Stimulated activated memory B cell treated with anti-CD40 and anti-IgM and Interleukin-4, amounts not matched to agents 10 μg/mL and 1 μg/mL and 100 μg/mL, for 72 hours (primary cell): Measurements from ENCODE around the gene RFX3.

Source experiments
- ATAC-seq: fragments of 150-1000 bp; cut with Tn5 transposase; 2 replicates; pipeline ENCODE4 v1.10.0; 2021
- H3K27ac Mint-ChIP-seq: one replicate; pipeline ENCODE4 v1.8.0; 2022; ENCODE audit warnings: mild to moderate bottlenecking, mixed read lengths
- H3K27me3 Mint-ChIP-seq: one replicate; pipeline ENCODE4 v1.8.0; 2022; ENCODE audit warnings: mixed read lengths
- H3K36me3 Mint-ChIP-seq: one replicate; pipeline ENCODE4 v1.8.0; 2022; ENCODE audit warnings: mixed read lengths
- H3K4me1 Mint-ChIP-seq: one replicate; pipeline ENCODE4 v1.8.0; 2022; ENCODE audit warnings: mixed read lengths
- H3K4me3 Mint-ChIP-seq: one replicate; pipeline ENCODE4 v1.8.0; 2022; ENCODE audit warnings: mild to moderate bottlenecking, moderate library complexity, mixed read lengths
- H3K9me3 Mint-ChIP-seq: one replicate; pipeline ENCODE4 v1.8.0; 2022; ENCODE audit warnings: mixed read lengths

The RFX3 gene

GRCh38 chr9:3397766-3398165, 128.0 kb downstream of the RFX3 start:
- Mint-ChIP-seq H3K9me3 (no peaks in the 10 kb centered on the region), H3K4me1 (peaks cover 17% of the 10 kb centered on the region), H3K27me3 (no peaks in the 10 kb centered on the region), H3K27ac (peak overlapping the region; percentile 91), H3K36me3 (peaks cover 27% of the 10 kb centered on the region), H3K4me3 (peak overlapping the region; percentile 74)
- ATAC-seq, result no peak

- H3K27me3 Mint-ChIP-seq, result no peaks in the 10 kb centered on the region
- ATAC-seq, result no peak
- H3K27ac Mint-ChIP-seq, result no peak overlapping the region
- H3K9me3 Mint-ChIP-seq, result peaks cover 3% of the 10 kb centered on the region
- peaks cover 74% of the 10 kb centered on the region for H3K36me3 Mint-ChIP-seq
- no peak overlapping the region for H3K4me3 Mint-ChIP-seq
- H3K4me1 Mint-ChIP-seq, result peaks cover 10% of the 10 kb centered on the region
Observed at GRCh38 chr9:3391414-3391813, 134.4 kb downstream of the RFX3 start.

DNA sequence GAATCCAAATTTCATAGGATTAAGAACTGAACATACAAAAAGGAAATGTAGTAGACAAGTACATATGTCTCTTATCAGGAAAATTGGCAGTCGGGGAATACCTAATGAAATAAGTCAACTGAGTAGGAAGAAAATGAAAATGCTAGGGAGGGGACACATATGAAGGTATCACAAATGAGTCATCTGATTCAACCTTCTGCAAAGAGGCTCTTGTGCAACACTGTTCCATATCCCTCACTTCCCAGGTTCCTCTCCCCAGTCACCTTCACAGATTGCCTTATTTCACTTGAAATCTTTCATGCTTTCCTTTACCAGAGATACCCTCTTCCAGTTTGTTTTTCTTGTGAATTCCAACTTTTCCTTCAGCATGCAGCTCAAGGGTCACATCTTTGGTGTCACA, 139.0 kb downstream of the RFX3 start:
- ATAC-seq, result no peak
- H3K27ac Mint-ChIP-seq, result no peak overlapping the region
- no peak overlapping the region for H3K4me3 Mint-ChIP-seq
- peaks cover 17% of the 10 kb centered on the region for H3K4me1 Mint-ChIP-seq
- H3K9me3 Mint-ChIP-seq, result peaks cover 6% of the 10 kb centered on the region
- H3K36me3 Mint-ChIP-seq, result peaks cover 67% of the 10 kb centered on the region
- H3K27me3 Mint-ChIP-seq, result no peaks in the 10 kb centered on the region

DNA sequence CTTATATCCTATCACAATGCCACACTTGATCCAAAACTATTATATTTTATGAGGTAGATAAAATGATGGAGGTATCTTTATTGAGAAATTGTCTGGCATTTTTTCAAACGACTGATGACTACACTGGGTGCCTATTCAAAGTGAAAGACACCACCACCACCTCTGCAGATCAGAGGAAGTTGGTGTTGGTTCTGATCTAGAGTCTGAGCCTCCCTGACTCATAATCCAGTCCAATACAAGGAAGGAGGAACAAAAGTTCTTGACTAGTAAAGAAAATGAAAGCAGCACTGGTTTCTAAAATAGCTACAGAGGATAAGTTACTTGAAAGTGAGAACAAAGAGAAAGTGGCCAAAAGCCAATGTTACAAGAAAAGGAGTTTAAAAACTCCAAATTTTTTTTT, 139.9 kb downstream of the RFX3 start:
- peaks cover 58% of the 10 kb centered on the region for H3K36me3 Mint-ChIP-seq
- no peaks in the 10 kb centered on the region for H3K27me3 Mint-ChIP-seq
- ATAC-seq, result peak; percentile 84
- H3K27ac Mint-ChIP-seq, result no peak overlapping the region
- H3K9me3 Mint-ChIP-seq, result peaks cover 6% of the 10 kb centered on the region
- H3K4me1 Mint-ChIP-seq, result peaks cover 17% of the 10 kb centered on the region
- H3K4me3 Mint-ChIP-seq, result no peak overlapping the region

DNA sequence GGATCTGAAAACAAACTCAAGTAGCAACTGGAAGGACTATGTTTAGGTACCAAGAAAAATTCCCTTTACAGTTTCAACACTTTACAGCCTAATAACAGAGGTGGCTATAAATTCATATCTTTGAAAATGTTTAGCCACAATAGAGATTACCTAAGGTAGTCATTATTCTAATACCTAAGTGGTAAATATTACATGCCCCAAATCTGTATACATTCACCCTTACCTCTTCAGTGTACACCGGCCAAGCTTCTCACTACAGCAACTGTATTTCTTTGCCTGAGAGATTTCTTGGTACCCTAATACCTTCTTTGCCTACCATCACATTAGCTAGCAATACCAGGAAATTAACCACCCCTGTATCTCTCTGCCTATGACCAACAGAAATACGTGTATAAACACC, 154.0 kb downstream of the RFX3 start:
- peaks cover 14% of the 10 kb centered on the region for H3K36me3 Mint-ChIP-seq
- H3K27ac Mint-ChIP-seq, result no peak overlapping the region
- no peaks in the 10 kb centered on the region for H3K27me3 Mint-ChIP-seq
- H3K9me3 Mint-ChIP-seq, result no peaks in the 10 kb centered on the region
- ATAC-seq, result no peak
- H3K4me3 Mint-ChIP-seq, result no peak overlapping the region
- peaks cover 18% of the 10 kb centered on the region for H3K4me1 Mint-ChIP-seq

DNA sequence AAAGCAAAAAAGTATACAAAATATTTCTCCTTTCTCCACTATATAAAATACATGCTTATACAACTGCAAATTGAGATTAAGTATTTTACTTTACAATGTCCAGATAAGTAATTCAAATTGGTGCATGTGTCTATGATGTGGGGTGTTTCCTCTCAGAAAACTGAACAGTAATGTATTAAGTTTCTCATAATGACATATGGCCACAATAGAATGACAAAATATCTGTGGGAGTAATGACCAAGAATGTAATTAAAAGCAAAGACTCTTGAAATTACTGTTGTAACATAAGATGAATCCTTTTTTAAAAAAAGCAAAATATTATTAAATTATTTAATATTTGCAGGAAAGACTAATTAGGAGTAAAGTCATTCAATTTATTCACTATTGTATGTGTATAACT, 155.1 kb downstream of the RFX3 start:
- no peak for ATAC-seq
- H3K27ac Mint-ChIP-seq, result no peak overlapping the region
- no peaks in the 10 kb centered on the region for H3K27me3 Mint-ChIP-seq
- H3K4me3 Mint-ChIP-seq, result no peak overlapping the region
- H3K4me1 Mint-ChIP-seq, result peaks cover 24% of the 10 kb centered on the region
- peaks cover 14% of the 10 kb centered on the region for H3K36me3 Mint-ChIP-seq
- no peaks in the 10 kb centered on the region for H3K9me3 Mint-ChIP-seq

DNA sequence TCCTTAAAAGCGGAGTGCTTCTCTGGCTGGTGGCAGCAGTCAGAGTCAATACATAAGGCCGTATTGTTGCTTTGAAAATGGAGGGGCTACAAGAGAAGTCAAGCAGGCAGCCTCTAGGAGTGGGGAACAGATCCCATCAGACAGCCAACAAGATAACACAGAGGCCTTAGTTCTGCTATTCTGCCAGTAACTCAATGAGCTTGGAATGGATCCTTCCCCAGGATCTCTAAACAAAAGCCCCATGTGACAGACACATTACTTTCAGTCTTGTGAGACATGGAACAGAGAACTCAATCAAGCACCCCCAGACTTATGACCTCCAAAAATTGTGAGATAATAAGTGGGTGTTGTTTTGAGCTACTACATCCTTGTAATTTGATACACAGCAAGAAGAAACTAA, 158.6 kb downstream of the RFX3 start:
- no peaks in the 10 kb centered on the region for H3K27me3 Mint-ChIP-seq
- no peak overlapping the region for H3K27ac Mint-ChIP-seq
- H3K4me3 Mint-ChIP-seq, result no peak overlapping the region
- ATAC-seq, result no peak
- no peaks in the 10 kb centered on the region for H3K9me3 Mint-ChIP-seq
- peaks cover 20% of the 10 kb centered on the region for H3K4me1 Mint-ChIP-seq
- H3K36me3 Mint-ChIP-seq, result peaks cover 5% of the 10 kb centered on the region

- peaks cover 4% of the 10 kb centered on the region for H3K9me3 Mint-ChIP-seq
- ATAC-seq, result no peak
- H3K27me3 Mint-ChIP-seq, result no peaks in the 10 kb centered on the region
- H3K4me3 Mint-ChIP-seq, result no peak overlapping the region
- peaks cover 23% of the 10 kb centered on the region for H3K4me1 Mint-ChIP-seq
- H3K27ac Mint-ChIP-seq, result no peak overlapping the region
- peaks cover 20% of the 10 kb centered on the region for H3K36me3 Mint-ChIP-seq
Observed at GRCh38 chr9:3361689-3362392, 164.0 kb downstream of the RFX3 start.

- Mint-ChIP-seq H3K36me3 (peaks cover 20% of the 10 kb centered on the region), H3K4me3 (no peak overlapping the region), H3K27ac (no peak overlapping the region)
Observed at GRCh38 chr9:3361116-3361515, 164.7 kb downstream of the RFX3 start.

GRCh38 chr9:3360245-3360644, 165.6 kb downstream of the RFX3 start:
- no peak overlapping the region for H3K27ac Mint-ChIP-seq
- H3K9me3 Mint-ChIP-seq, result peaks cover 4% of the 10 kb centered on the region
- no peak overlapping the region for H3K4me3 Mint-ChIP-seq
- H3K36me3 Mint-ChIP-seq, result peaks cover 20% of the 10 kb centered on the region
- peaks cover 17% of the 10 kb centered on the region for H3K4me1 Mint-ChIP-seq
- H3K27me3 Mint-ChIP-seq, result no peaks in the 10 kb centered on the region
- no peak for ATAC-seq

More at GRCh38 chr9:3361116-3361515, 164.7 kb downstream of the RFX3 start:
- peaks cover 4% of the 10 kb centered on the region for H3K9me3 Mint-ChIP-seq
- peaks cover 17% of the 10 kb centered on the region for H3K4me1 Mint-ChIP-seq
- no peak for ATAC-seq
- H3K27me3 Mint-ChIP-seq, result no peaks in the 10 kb centered on the region

DNA sequence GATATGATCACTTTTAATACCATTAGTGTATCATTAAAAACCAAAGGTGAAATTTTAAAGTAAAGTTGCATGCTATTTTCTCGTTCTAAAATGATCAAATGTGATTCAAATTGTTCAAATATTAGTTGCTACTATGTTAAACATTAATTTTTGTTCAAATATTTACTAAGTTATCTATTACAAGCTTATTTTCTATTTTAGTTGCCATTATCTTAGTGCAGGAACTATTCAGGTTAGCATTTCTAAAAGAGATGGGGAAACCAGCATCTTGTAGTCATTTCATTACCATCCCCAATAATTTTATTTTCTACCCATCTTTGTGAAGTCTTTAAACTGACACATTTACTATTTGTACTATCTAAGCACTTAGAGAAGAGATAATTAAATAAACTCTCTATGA, 166.0 kb downstream of the RFX3 start:
- no peaks in the 10 kb centered on the region for H3K27me3 Mint-ChIP-seq
- H3K36me3 Mint-ChIP-seq, result peaks cover 23% of the 10 kb centered on the region
- H3K4me1 Mint-ChIP-seq, result peaks cover 17% of the 10 kb centered on the region
- no peak for ATAC-seq
- H3K27ac Mint-ChIP-seq, result no peak overlapping the region
- peaks cover 4% of the 10 kb centered on the region for H3K9me3 Mint-ChIP-seq
- no peak overlapping the region for H3K4me3 Mint-ChIP-seq

- H3K4me3 Mint-ChIP-seq, result no peak overlapping the region
- peaks cover 5% of the 10 kb centered on the region for H3K9me3 Mint-ChIP-seq
- no peaks in the 10 kb centered on the region for H3K27me3 Mint-ChIP-seq
- peaks cover 29% of the 10 kb centered on the region for H3K36me3 Mint-ChIP-seq
- peaks cover 17% of the 10 kb centered on the region for H3K4me1 Mint-ChIP-seq
- H3K27ac Mint-ChIP-seq, result no peak overlapping the region
- no peak for ATAC-seq
Observed at GRCh38 chr9:3359048-3359692, 166.6 kb downstream of the RFX3 start.

DNA sequence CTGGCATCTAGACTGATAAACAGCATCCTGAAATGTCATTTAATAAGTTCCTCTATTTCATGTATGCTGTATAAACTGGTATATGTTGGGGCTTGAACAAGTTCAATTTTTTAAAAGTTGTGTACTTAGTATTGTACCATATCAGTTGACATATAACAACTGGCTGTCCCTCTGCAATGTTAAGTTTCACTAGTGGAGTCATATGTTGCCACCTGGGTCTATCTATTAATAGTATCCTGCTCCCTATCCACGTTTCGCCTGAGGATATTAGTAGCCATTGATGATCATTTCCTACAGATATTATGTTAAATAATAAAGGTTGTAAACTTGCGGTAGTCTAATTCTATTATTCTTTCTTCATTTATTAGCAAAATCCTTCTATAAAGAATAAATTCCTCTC, 177.6 kb downstream of the RFX3 start:
- no peak overlapping the region for H3K4me3 Mint-ChIP-seq
- peaks cover 30% of the 10 kb centered on the region for H3K36me3 Mint-ChIP-seq
- H3K4me1 Mint-ChIP-seq, result no peaks in the 10 kb centered on the region
- H3K9me3 Mint-ChIP-seq, result peaks cover 7% of the 10 kb centered on the region
- ATAC-seq, result no peak
- H3K27ac Mint-ChIP-seq, result no peak overlapping the region
- no peaks in the 10 kb centered on the region for H3K27me3 Mint-ChIP-seq

DNA sequence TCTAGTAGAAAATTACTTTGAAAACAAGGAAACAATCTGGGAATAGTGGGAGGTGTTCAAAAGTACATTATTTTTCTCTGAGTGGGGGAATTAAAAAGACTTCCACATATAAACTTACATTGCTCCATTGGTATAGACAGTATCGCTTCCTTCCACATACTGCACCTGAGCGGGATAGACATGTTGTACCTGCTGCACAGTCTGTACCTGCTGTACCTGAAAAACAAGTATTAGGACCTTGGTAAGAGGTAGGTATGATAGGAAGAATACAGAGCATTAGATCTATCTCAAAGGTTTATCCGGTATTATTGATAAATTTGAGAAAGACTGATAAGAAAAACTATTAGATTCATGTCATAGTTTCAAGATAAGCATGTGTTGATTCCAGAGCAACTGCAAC, 179.3 kb downstream of the RFX3 start:
- Mint-ChIP-seq H3K27ac (no peak overlapping the region), H3K27me3 (no peaks in the 10 kb centered on the region), H3K4me3 (no peak overlapping the region), H3K4me1 (no peaks in the 10 kb centered on the region), H3K9me3 (peaks cover 3% of the 10 kb centered on the region), H3K36me3 (peaks cover 24% of the 10 kb centered on the region)
- no peak for ATAC-seq

GRCh38 chr9:3343671-3344070, 182.1 kb downstream of the RFX3 start:
- no peaks in the 10 kb centered on the region for H3K4me1 Mint-ChIP-seq
- H3K9me3 Mint-ChIP-seq, result peaks cover 2% of the 10 kb centered on the region
- no peaks in the 10 kb centered on the region for H3K27me3 Mint-ChIP-seq
- no peak overlapping the region for H3K4me3 Mint-ChIP-seq
- peaks cover 24% of the 10 kb centered on the region for H3K36me3 Mint-ChIP-seq
- H3K27ac Mint-ChIP-seq, result no peak overlapping the region
- ATAC-seq, result no peak

DNA sequence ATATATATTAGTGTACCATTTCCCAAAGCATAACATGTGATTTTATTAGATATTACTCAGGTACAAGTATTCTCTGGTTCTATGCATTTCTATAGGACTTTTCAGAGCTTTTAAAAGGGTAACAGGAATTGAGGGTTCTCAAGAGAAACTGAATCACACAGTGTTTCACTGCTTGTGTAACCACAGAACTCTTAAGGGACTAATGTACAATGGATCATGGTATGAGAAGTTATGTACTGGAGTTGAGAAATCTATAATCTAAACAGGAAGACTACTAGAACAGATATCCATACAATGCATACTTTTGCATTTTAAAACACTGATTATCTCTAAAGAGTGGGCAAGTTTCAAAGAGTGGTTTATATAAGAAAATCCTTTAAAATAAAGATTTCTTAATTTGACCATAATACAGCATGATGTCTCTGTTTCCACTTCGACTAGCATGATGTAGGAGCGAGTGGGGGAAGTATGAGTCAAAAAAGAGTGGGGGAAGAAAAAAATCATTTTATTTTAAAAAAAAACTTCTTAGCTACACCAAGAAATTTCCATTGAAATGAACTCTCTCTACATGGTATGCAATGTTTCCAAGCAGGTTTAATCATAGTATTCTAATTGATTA, 183.5 kb downstream of the RFX3 start:
- Mint-ChIP-seq H3K4me1 (no peaks in the 10 kb centered on the region), H3K27me3 (no peaks in the 10 kb centered on the region), H3K27ac (no peak overlapping the region), H3K9me3 (peaks cover 2% of the 10 kb centered on the region), H3K36me3 (peaks cover 24% of the 10 kb centered on the region), H3K4me3 (no peak overlapping the region)
- ATAC-seq, result no peak
